BJ (cell line): ENCODE results near the gene SLMAP. TPM values are rescaled to one million over a fixed set of nuclear protein-coding genes. Genes with fewer than 3 reads are reported as not detected.

Source experiments
- CTCF ChIA-PET: fragments of 350-600 bp; formaldehyde crosslinking; extraction: SDS; loops from one replicate; lab custom pipeline; 2021; ENCODE audit warnings: antibody characterized with exemption, inconsistent platforms; lab: Yijun Ruan, JAX
- POLR2A ChIA-PET: fragments of 300-600 bp; sonication (Branson Sonifier 250); formaldehyde crosslinking; extraction: SDS; loops from one replicate; lab custom pipeline; 2021; ENCODE audit warnings: antibody characterized with exemption; lab: Charles Lee
- DNase-seq: peaks from one replicate; pipeline ENCODE4 v3.0.0-alpha.2; 2011; ENCODE audit warnings: low read depth
- H3K27me3 ChIP-seq: 2 replicates; pipeline ENCODE4 v1.6.0; 2011; ENCODE audit warnings: low read length; ENCODE audit not compliant: control insufficient read depth, insufficient read depth
- H3K36me3 ChIP-seq: 2 replicates; pipeline ENCODE4 v1.5.1; 2011; ENCODE audit warnings: low read length; ENCODE audit not compliant: control insufficient read depth, insufficient read depth
- H3K4me3 ChIP-seq: 2 replicates; pipeline ENCODE4 v1.5.1; 2011; ENCODE audit warnings: low read depth, mild to moderate bottlenecking, control low read depth, low read length
- CTCF ChIP-seq: IDR thresholded peaks from 2 replicates; pipeline ENCODE4 v1.5.1; 2011; ENCODE audit warnings: low read depth, mild to moderate bottlenecking, control low read depth, inconsistent platforms, low read length, moderate library complexity; ENCODE audit not compliant: insufficient read depth
- polyA plus RNA-seq: library from polyadenylated mRNA; depleted of rRNA; stranded (reverse); fragments of >200 nt; gene quantifications from 2 replicates; pipeline ENCODE4 v1.2.3, GENCODE V29; 2011

SLMAP gene
- polyA plus RNA-seq, 1 experiment = 24.1 TPM

- no peak for DNase-seq
- Histone ChIP-seq H3K4me3 (no peak overlapping the region), H3K36me3 (no peaks in the 10 kb centered on the region), H3K27me3 (no peaks in the 10 kb centered on the region)
- ChIA-PET POLR2A (no interaction called here), CTCF (interaction anchor here (1.8 kb wide), 1 partner anchor 10 kb away, joined by 6 read pairs; no protein-coding TSS in a partner anchor)
- TF ChIP-seq CTCF = no peak
Observed at GRCh38 chr3:57816471-57817095, 60.5 kb downstream of the SLMAP start.

- Histone ChIP-seq H3K27me3 (no peaks in the 10 kb centered on the region), H3K36me3 (no peaks in the 10 kb centered on the region), H3K4me3 (no peak overlapping the region)
- POLR2A ChIA-PET = no interaction called here
- DNase-seq = no peak
- CTCF ChIA-PET = no interaction called here
- TF ChIP-seq CTCF = no peak
Observed at GRCh38 chr3:57818772-57819171, 62.7 kb downstream of the SLMAP start.

GRCh38 chr3:57820479-57820878, 64.4 kb downstream of the SLMAP start:
- TF ChIP-seq CTCF = no peak
- no peak overlapping the region for H3K4me3 ChIP-seq
- CTCF ChIA-PET = no interaction called here

GRCh38 chr3:57821765-57822164, 65.7 kb downstream of the SLMAP start:
- Histone ChIP-seq H3K36me3 (no peaks in the 10 kb centered on the region), H3K27me3 (no peaks in the 10 kb centered on the region), H3K4me3 (no peak overlapping the region)
- POLR2A ChIA-PET = no interaction called here
- CTCF ChIA-PET = interaction anchor here (0.6 kb wide), 1 partner anchor 588 kb away, joined by 3 read pairs; no protein-coding TSS in a partner anchor
- no peak for DNase-seq
- TF ChIP-seq CTCF = no peak

More at GRCh38 chr3:57820479-57820878, 64.4 kb downstream of the SLMAP start:
- H3K36me3 ChIP-seq = no peaks in the 10 kb centered on the region
- POLR2A ChIA-PET = no interaction called here
- DNase-seq = no peak
- no peaks in the 10 kb centered on the region for H3K27me3 ChIP-seq

GRCh38 chr3:57822686-57823085, 66.6 kb downstream of the SLMAP start:
- ChIA-PET POLR2A (no interaction called here), CTCF (no interaction called here)
- Histone ChIP-seq H3K27me3 (no peaks in the 10 kb centered on the region), H3K4me3 (no peak overlapping the region), H3K36me3 (no peaks in the 10 kb centered on the region)
- no peak for DNase-seq
- no peak for TF ChIP-seq CTCF
